Stimulated activated CD4-positive, alpha-beta T cell treated with anti-CD3 and anti-CD28 coated beads, Interleukin-2, amount 100 ng/mL, for 4 hours (primary cell): ENCODE data around the gene GK.
"Not testable (repeated sequence)": the region's sequence is repeated elsewhere in the genome, so short reads cannot be mapped to it uniquely, and the experiment has no call there.

Experiments
- DNase-seq: peaks from one replicate; pipeline ENCODE4 v3.0.0-alpha.2; 2020; ENCODE audit warnings: low read depth

The GK gene

GRCh38 chrX:30706216-30706775 lies 53.1 kb downstream of the GK start:
- DNase-seq: no peak

- no peak for DNase-seq
These were observed 59.0 kb downstream of the GK start for GRCh38 chrX:30712214-30712613.

- peak; percentile 1 for DNase-seq
These were observed 59.9 kb downstream of the GK start for GRCh38 chrX:30713061-30713525.

- no peak for DNase-seq
These were observed 60.9 kb downstream of the GK start for GRCh38 chrX:30714138-30714537.

DNA sequence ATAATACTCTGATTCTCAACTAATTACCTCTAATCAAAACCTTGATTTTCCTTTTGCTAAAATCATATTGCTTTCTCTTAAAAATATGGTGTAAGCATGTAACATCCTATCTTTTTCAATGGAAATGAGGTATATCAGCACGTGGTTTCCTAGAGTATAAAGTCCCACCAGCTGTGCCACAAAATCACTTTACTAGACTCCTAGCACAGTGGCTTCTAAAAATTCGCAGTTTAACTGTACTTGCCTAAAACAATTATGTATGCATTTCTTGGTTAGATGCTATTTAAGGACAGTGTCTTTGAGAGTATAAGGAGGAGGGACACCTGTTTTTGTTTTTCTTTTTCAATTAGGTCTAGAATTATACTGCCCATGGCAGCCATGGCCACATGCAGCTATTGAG lies 62.8 kb downstream of the GK start:
- no peak for DNase-seq

GRCh38 chrX:30733852-30734660 lies 80.8 kb downstream of the GK start:
- DNase-seq: no peak

GRCh38 chrX:30734782-30735181 lies 81.6 kb downstream of the GK start:
- DNase-seq: no peak

GRCh38 chrX:30735839-30736238 lies 82.6 kb downstream of the GK start:
- peak; percentile 57 for DNase-seq

DNA sequence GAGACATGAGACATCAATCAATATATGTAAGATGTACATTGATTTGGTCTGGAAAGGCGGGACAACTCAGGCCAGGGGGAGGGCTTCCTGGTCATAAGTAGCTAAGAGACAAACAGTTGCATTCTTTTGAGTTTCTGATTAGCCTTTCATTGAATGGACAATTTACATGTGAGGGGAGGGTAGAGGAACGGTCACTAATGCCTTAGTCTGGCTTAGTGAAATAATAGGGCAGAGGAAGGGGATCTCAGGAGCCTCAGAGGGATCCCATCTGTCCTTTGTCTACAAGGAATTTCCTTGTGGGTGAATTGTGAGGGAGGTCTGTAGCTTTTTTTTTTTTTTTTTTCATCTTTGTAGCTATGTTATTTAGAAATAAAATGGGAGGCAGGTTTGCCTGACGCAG lies 88.3 kb downstream of the GK start:
- DNase-seq: no peak

DNA sequence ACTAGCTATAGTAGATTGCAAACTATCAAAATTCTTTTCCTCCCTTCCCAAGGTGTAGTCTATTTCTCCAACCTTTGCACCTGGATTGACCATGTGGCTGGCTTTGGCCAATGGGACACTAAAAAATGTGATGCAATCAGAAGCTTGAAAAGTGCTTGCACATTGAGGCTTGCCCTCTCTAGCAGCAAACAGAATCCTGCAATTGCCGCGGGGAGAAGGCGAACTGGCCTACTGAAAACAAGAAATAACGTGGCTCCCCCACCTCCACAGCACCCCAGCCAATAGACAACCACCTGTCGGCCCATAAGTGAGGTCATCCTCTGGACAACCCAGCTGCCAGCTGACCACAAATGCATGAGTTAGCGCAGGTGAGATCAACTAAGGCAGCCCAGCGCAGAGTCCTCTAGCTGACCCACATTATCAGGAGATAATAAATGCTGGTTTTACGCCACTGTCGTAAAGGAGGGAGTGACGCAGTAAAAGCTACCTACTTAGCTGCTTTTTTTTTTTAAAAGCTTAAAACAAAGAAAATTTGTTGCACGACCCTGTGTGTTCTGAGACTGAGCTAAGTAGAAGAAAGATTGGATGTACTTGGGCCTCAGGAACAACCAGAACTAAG lies 95.2 kb downstream of the GK start:
- no peak for DNase-seq

DNA sequence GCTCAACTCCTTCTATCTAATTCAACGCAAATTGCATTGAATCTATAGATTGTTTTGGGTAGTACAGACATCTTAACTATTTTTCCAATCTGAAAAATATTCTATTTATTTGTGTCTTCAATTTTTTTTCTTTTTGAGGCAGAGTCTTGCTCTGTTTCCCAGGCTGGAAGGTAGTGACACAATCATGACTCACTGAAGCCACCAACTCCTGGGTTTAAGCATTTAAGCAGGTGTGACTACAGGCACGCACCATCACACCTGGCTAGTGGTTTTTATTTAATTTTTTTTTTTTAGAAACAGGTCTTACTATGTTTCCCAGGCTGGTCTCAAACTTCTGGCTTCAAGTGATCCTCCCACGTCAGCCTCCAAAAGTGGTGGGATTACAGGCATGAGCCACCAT lies 98.3 kb downstream of the GK start:
- DNase-seq: no peak

GRCh38 chrX:30762755-30763154 lies 109.5 kb downstream of the GK start:
- DNase-seq: no peak

DNA sequence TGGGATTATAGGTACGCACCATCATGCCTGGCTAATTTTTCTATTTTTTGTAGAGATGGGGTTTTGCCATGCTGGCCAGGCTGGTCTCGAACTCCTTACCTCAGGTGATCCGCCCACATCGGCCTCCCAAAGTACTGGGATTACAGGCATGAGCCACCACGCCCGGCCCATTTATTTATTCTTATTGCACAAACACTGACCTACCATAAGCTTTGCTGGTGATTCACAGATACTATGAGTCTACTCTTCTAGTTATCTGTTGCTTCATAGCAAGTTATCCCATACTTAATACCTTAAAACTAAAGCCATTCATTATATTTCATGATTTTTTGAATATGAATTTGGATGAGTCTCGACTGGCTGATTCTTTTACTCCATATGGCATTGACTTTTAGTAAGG lies 120.5 kb downstream of the GK start:
- DNase-seq: not testable (repeated sequence)

GRCh38 chrX:30777575-30777974 lies 124.4 kb downstream of the GK start:
- DNase-seq: no peak

- no peak for DNase-seq
These were observed 126.3 kb downstream of the GK start for GRCh38 chrX:30779453-30780030.
